HG02610 (cell line): ENCODE measurements around the gene ZRANB3.
"Not testable (repeated sequence)": the region's sequence is repeated elsewhere in the genome, so short reads cannot be mapped to it uniquely, and the experiment has no call there.

Source experiments
- ATAC-seq: cut with Tn5 transposase; IDR thresholded peaks from one replicate; pipeline ENCODE4 v1.9.1; 2021; ENCODE audit warnings: mild to moderate bottlenecking, moderate library complexity; ENCODE audit not compliant: unreplicated experiment

The ZRANB3 gene

GRCh38 chr2:135093193-135093592 lies 437.8 kb downstream of the ZRANB3 start:
- ATAC-seq, result no peak

DNA sequence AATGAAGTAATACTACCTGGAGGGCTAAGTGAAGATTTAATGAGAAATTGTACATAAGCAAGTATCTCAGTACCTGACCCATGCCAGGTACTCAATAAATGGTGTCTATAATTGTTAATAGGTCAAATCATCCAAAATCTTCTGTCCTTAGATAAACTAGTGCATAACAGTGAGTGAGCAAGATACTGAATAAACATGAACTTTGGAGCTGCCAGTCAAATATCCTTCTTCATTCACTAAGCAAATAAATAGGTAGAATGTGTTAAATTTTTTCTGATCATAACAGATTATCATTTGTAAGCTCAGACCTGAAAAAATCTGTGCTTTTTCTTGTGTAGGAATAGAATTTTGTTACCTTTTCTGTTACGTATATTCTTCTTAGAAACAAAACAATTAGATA lies 439.3 kb downstream of the ZRANB3 start:
- no peak for ATAC-seq

GRCh38 chr2:135089597-135089996 lies 441.4 kb downstream of the ZRANB3 start:
- not testable (repeated sequence) for ATAC-seq
